GM19395 (cell line): Measurements from ENCODE around the gene ALDH16A1.

Experiments
- ATAC-seq: cut with Tn5 transposase; IDR thresholded peaks from one replicate; pipeline ENCODE4 v1.9.1; 2021; ENCODE audit warnings: mild to moderate bottlenecking, moderate library complexity; ENCODE audit not compliant: unreplicated experiment

The ALDH16A1 gene

GRCh38 chr19:49423071-49423984 is 29.7 kb upstream of the ALDH16A1 start, which contains the start of gene PTH2:
TSS of gene PTH2 (minus strand) at chr19:49423441. CDS start at chr19:49423339, 102 bp downstream.
- no peak for ATAC-seq

DNA sequence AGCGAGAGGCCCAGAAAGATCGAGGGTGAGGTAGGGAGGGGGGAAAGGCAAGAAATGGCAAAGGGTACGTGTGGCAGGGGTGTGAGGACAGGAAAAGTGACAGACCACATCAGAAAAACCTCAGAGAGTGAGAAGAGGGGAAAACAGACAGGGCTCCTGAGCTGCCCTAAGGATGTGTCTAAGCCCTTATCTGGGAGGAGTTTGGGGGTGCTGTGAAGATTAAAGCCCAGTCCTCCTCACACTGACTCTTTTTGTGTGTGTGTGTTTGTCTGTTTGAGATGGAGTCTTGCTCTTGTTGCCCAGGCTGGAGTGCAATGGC is 29.1 kb upstream of the ALDH16A1 start:
- ATAC-seq: no peak

- ATAC-seq: no peak
These were observed 27.8 kb upstream of the ALDH16A1 start, which contains the start of gene GFY for GRCh38 chr19:49425178-49425577. TSS of gene GFY (plus strand) at chr19:49425388. CDS start at chr19:49426431, 1,043 bp downstream.

DNA sequence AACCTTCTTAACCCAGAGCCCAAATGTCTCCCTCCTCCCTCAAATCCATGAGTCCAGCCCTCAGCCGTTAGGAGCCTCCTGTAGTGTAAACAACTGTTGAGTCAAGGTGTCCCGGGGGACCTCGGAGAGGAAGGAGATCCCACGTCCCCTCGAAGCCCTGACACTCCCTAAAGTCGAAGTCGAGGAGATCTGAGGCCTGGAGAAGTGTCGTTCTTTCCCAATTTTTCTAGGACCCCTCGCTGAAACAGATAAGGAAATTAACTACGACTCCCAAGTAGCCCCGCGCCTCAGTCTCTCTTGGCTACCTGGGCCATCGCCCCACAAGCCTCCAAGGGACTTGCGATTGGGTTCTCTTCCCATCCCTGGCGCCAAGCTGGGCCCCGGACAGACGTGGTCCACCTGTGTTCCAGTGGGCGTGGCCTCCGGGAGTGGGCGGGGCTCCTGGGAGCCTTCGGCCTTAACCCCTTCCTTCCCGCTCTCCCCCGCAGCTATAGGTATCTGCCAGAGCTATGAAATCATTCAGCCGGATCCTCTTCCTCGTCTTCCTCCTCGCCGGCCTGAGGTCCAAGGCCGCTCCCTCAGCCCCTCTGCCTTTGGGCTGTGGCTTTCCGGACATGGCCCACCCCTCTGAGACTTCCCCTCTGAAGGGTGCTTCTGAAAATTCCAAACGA is 27.0 kb upstream of the ALDH16A1 start:
- no peak for ATAC-seq

GRCh38 chr19:49427339-49427738 is 25.7 kb upstream of the ALDH16A1 start:
- no peak for ATAC-seq

GRCh38 chr19:49427855-49428546 is 25.0 kb upstream of the ALDH16A1 start:
- no peak for ATAC-seq

- no peak for ATAC-seq
These were observed 24.2 kb upstream of the ALDH16A1 start for GRCh38 chr19:49428547-49429451.

- no peak for ATAC-seq
These were observed 22.8 kb upstream of the ALDH16A1 start for GRCh38 chr19:49430172-49430677.

- ATAC-seq: no peak
These were observed 22.2 kb upstream of the ALDH16A1 start for GRCh38 chr19:49430678-49431329.

DNA sequence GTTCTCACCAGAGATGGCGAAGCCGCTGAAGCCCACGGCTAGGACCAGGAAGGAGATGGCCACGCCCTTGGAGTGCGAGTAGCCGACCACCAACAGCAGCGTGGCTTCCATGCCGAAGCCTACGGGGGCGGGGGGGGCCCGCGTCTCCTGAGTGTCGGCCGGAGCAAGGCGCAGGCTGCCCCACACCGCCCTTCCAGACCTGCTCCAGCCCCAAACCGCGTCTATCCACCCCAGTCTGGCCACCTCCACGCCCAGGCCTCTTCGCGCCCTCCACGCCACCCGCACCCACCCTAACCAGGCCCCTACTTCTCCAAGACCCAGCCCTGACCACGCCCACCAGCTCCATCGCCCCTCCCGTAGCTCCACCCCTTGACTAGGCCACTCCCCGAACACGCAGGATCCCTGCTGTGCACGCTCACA is 21.7 kb upstream of the ALDH16A1 start:
- no peak for ATAC-seq

GRCh38 chr19:49432141-49433073 is 20.6 kb upstream of the ALDH16A1 start:
- ATAC-seq: no peak

GRCh38 chr19:49433240-49433901 is 19.7 kb upstream of the ALDH16A1 start:
- ATAC-seq: no peak

DNA sequence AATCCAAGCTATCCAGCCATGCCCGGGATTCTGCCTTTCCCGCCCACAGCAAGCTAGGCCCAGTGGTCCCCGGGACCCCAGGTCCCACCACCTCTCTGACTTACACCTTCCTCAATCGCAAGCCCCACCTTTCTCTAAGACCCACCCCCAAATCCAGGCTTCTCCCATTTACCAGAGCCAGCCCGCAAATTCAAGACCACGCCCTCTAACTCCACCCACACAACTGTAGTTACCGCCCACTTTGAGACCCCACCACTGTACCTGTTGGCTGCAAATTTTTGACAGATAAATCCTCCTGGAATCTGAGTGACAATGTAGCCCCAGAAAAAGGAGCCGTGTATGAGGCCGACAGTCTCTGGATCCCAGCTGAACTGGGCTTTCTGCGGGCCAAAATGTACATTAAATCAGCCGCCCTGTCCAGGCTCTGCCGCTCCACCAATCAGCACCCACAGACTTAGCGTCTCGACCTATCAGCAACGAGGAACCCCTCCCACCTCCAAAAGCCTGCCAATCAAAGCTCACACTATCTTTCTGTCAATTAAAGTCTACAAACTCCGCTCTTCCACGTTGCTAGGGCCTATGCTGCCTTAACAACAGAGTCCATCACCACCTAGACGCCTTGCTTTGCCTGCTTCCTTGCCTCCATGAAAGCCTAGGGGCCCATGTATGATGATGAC is 18.0 kb upstream of the ALDH16A1 start:
- ATAC-seq: no peak

- ATAC-seq: no peak
These were observed 17.4 kb upstream of the ALDH16A1 start for GRCh38 chr19:49435670-49436069.

- ATAC-seq: no peak
These were observed 16.5 kb upstream of the ALDH16A1 start for GRCh38 chr19:49436381-49437017.

DNA sequence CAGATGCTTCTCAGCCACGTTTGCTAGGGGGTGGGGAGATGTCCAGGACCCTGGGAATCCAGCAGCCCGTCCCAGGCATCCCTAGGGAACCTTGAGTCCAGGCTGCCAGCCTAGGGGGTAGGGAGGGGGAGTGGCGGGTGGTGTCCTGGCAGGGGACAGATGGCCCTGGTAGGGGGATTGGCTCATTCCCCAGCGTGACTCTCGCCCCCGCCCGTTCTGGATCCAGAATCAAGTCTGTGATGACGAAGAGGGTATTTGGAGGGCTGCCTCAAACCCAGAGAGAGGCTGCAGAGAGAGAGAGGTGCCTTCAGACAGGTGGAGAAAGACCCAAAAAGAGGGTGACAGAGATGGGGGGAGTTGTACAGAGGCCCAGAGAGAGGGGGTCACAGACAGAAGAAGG is 15.8 kb upstream of the ALDH16A1 start:
- ATAC-seq: no peak

DNA sequence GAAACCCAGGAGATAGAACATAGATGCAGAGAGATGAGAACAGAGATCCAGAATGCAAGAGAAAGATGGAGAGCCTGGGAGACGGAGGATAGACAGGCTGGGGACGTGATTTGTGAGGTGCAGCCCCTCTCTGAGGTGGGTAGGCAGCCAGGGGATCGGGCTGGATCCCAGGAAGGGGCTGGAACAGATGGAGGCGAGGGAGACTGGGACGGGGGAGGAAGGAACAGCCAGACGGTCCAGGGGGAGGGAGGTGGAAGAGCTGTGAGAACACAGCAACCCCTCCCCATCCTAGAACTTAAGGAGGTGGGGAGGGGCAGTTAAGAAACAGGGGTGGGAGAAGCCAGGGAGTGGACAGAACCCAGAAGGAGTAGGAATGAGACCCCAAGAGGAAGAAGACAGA is 14.8 kb upstream of the ALDH16A1 start:
- no peak for ATAC-seq
